Upper lobe of left lung (tissue), 4 donors: ENCODE data around the gene SNX15.

Experiments used
- EP300 ChIP-seq, 4 donors: sonication (generic); formaldehyde crosslinking; IDR thresholded peaks; one replicate each; pipeline ENCODE4 v1.5.1; 2017; ENCODE audit warnings: antibody characterized with exemption in 4 of 4, control low read depth in 2 of 4
- POLR2A ChIP-seq, 4 donors: fragments of 450-650 bp; IDR thresholded peaks; one replicate each; pipeline ENCODE4 v1.5.1; 2016 to 2017; ENCODE audit warnings: antibody characterized with exemption in 4 of 4, mild to moderate bottlenecking in 2 of 4
- POLR2AphosphoS5 ChIP-seq, 2 donors: sonication (generic); formaldehyde crosslinking; IDR thresholded peaks; one replicate each; pipeline ENCODE4 v1.5.1; 2017; ENCODE audit warnings: antibody characterized with exemption in 2 of 2
- TF ChIP-seq, protein P1 (sequence below), 6 experiments: fragments of 450-650 bp in 4 of 6; fragments of 200-600 bp in 2 of 6; sonication (generic) in 2 of 6; IDR thresholded peaks; one replicate each; pipeline ENCODE4 v1.5.1; 2016 to 2019; ENCODE audit warnings: antibody characterized with exemption in 6 of 6

DNA sequence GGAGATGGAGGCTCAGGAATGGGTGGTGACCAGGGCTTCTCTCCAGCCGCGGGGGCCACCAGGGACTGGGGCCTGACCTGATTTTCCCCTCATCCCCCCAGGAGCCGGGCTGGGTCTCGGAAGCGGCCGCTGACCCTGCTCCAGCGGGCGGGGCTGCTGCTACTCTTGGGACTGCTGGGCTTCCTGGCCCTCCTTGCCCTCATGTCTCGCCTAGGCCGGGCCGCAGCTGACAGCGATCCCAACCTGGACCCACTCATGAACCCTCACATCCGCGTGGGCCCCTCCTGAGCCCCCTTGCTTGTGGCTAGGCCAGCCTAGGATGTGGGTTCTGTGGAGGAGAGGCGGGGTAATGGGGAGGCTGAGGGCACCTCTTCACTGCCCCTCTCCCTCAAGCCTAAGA is 60.6 kb downstream of the SNX15 start:
- TF ChIP-seq, protein P1, sequence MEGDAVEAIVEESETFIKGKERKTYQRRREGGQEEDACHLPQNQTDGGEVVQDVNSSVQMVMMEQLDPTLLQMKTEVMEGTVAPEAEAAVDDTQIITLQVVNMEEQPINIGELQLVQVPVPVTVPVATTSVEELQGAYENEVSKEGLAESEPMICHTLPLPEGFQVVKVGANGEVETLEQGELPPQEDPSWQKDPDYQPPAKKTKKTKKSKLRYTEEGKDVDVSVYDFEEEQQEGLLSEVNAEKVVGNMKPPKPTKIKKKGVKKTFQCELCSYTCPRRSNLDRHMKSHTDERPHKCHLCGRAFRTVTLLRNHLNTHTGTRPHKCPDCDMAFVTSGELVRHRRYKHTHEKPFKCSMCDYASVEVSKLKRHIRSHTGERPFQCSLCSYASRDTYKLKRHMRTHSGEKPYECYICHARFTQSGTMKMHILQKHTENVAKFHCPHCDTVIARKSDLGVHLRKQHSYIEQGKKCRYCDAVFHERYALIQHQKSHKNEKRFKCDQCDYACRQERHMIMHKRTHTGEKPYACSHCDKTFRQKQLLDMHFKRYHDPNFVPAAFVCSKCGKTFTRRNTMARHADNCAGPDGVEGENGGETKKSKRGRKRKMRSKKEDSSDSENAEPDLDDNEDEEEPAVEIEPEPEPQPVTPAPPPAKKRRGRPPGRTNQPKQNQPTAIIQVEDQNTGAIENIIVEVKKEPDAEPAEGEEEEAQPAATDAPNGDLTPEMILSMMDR (IDR thresholded peaks at IDR 0.05) = no peak
- TF ChIP-seq POLR2AphosphoS5 (IDR thresholded peaks at IDR 0.05) (no peak), POLR2A (IDR thresholded peaks at IDR 0.05) (no peak), EP300 (IDR thresholded peaks at IDR 0.05) (no peak)
